ENCODE results near the gene CD47.

CD47 gene

GRCh38 chr3:108117241-108117775 lies 26.5 kb upstream of the CD47 start:
- no peak for DNase-seq (ENCODE audit: low read depth)

GRCh38 chr3:108114423-108115065 lies 23.7 kb upstream of the CD47 start:
- DNase-seq (ENCODE audit: low read depth) = no peak

- no peak for DNase-seq (ENCODE audit: low read depth)
Measured at GRCh38 chr3:108113975-108114374, 23.1 kb upstream of the CD47 start.

GRCh38 chr3:108110934-108111333 lies 20.1 kb upstream of the CD47 start:
- DNase-seq (ENCODE audit: low read depth) = no peak

GRCh38 chr3:108108416-108108815 lies 17.6 kb upstream of the CD47 start:
- DNase-seq (ENCODE audit: low read depth) = no peak

GRCh38 chr3:108106449-108106848 lies 15.6 kb upstream of the CD47 start:
- no peak for DNase-seq (ENCODE audit: low read depth)

- no peak for DNase-seq (ENCODE audit: low read depth)
Measured at GRCh38 chr3:108106031-108106430, 15.2 kb upstream of the CD47 start.

GRCh38 chr3:108103886-108104797 lies 13.3 kb upstream of the CD47 start:
- DNase-seq (ENCODE audit: low read depth) = peak; percentile 18

GRCh38 chr3:108103040-108103751 lies 12.4 kb upstream of the CD47 start:
- DNase-seq (ENCODE audit: low read depth) = no peak

GRCh38 chr3:108102420-108103039 lies 11.7 kb upstream of the CD47 start:
- no peak for DNase-seq (ENCODE audit: low read depth)

GRCh38 chr3:108100906-108101660 lies 10.3 kb upstream of the CD47 start:
- no peak for DNase-seq (ENCODE audit: low read depth)

- no peak for DNase-seq (ENCODE audit: low read depth)
Measured at GRCh38 chr3:108099679-108100428, 9.0 kb upstream of the CD47 start.

- no peak for DNase-seq (ENCODE audit: low read depth)
Measured at GRCh38 chr3:108099244-108099643, 8.4 kb upstream of the CD47 start.

GRCh38 chr3:108098003-108098370 lies 7.2 kb upstream of the CD47 start:
- no peak for DNase-seq (ENCODE audit: low read depth)

GRCh38 chr3:108097322-108098002 lies 6.6 kb upstream of the CD47 start:
- no peak for DNase-seq (ENCODE audit: low read depth)

- DNase-seq (ENCODE audit: low read depth) = no peak
Measured at GRCh38 chr3:108096532-108097321, 5.9 kb upstream of the CD47 start.

- DNase-seq (ENCODE audit: low read depth) = no peak
Measured at GRCh38 chr3:108093616-108094015, 2.8 kb upstream of the CD47 start.

- DNase-seq (ENCODE audit: low read depth) = no peak
Measured at GRCh38 chr3:108093021-108093420, 2.2 kb upstream of the CD47 start.

GRCh38 chr3:108092501-108092900 lies 1.7 kb upstream of the CD47 start:
- DNase-seq (ENCODE audit: low read depth) = no peak

All from stromal cell of bone marrow (primary cell).